ENCODE results near the gene CLCNKB.

Gene CLCNKB

DNA sequence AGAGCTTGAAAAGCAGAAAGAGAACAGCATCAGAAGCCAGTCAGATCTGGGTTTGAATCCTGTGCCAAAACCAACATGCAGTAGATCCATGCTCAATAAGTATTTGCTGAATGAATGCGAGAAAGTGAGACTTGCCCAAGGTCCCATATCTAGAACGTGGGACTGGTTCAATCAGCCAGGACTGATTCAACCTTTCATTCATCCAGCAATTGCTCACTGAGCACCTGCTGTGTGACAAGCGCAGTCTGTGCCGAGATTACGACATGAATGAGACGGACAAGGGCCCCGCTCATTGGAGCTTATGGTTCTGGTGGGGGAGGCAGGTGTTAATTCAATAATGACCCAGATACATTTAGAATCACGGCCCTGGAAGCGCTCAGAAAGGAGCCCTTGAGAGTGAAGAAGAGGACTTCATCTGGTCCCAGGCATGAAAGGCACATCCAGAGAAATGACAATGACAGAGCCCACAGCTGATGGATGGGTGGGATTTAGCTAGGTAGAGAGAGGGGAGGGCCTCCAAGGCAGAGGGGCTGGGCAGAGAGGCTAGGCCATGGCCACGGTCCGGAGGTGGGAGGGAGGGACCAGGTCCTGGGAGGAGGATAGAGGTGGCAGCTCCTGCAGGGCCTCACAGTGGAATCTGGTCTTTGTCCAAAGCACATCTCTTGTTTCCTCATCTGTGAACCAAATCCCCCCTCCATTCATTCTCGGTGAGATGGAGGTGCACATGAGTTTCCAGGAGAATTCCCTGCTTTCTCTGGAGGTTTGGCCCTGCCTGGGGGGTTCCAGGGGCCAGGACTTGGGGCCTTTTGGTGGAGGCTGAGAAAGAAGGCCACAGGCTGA lies 34.0 kb downstream of the CLCNKB start:
- TF ChIP-seq, protein P1, sequence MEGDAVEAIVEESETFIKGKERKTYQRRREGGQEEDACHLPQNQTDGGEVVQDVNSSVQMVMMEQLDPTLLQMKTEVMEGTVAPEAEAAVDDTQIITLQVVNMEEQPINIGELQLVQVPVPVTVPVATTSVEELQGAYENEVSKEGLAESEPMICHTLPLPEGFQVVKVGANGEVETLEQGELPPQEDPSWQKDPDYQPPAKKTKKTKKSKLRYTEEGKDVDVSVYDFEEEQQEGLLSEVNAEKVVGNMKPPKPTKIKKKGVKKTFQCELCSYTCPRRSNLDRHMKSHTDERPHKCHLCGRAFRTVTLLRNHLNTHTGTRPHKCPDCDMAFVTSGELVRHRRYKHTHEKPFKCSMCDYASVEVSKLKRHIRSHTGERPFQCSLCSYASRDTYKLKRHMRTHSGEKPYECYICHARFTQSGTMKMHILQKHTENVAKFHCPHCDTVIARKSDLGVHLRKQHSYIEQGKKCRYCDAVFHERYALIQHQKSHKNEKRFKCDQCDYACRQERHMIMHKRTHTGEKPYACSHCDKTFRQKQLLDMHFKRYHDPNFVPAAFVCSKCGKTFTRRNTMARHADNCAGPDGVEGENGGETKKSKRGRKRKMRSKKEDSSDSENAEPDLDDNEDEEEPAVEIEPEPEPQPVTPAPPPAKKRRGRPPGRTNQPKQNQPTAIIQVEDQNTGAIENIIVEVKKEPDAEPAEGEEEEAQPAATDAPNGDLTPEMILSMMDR (IDR thresholded peaks at IDR 0.05; ENCODE audit: insufficient read depth, missing control alignments) = no peak
- DNase-seq (ENCODE audit: insufficient read length, low spot score) (no peak), FAIRE-seq (no peak)

DNA sequence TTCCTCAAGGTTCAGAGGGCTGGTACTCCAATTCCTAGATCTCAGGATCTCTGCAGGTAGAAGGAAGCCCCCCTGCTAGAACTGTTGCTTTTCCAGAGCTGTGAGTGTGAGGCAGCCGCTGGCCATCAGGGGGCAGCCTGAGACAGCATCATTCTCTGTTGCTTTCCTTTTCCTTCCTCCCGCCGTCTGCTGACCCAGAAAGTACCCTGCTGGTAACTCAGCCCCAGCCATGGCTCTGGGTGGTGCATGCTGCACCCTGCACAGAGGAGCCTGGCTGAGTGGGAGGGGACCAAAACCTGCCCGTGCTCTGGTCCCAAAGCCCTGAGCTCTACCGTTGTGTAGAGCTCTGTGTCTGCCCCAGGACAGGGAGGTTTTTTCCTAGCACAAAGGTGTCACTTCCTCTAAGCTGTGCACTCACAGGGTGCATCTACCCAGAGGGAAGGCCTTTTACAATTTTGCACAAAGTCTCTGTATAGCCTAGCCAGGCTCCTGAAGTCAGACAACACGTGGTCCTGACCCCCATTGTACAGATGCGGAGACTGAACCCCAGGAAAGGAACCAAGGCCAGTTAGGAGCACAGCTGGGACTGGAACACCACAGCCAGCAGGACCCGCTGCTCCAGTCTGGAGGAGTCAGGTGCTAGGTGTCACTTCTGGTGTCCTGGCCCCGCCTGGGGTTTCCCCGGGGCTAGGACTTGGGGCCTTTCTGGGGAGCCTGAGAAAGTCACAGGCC lies 35.5 kb downstream of the CLCNKB start:
- FAIRE-seq (no peak), DNase-seq (ENCODE audit: insufficient read length, low spot score) (peak; percentile 36)
- TF ChIP-seq, protein P1 (IDR thresholded peaks at IDR 0.05; ENCODE audit: insufficient read depth, missing control alignments) = peak; percentile 93

DNA sequence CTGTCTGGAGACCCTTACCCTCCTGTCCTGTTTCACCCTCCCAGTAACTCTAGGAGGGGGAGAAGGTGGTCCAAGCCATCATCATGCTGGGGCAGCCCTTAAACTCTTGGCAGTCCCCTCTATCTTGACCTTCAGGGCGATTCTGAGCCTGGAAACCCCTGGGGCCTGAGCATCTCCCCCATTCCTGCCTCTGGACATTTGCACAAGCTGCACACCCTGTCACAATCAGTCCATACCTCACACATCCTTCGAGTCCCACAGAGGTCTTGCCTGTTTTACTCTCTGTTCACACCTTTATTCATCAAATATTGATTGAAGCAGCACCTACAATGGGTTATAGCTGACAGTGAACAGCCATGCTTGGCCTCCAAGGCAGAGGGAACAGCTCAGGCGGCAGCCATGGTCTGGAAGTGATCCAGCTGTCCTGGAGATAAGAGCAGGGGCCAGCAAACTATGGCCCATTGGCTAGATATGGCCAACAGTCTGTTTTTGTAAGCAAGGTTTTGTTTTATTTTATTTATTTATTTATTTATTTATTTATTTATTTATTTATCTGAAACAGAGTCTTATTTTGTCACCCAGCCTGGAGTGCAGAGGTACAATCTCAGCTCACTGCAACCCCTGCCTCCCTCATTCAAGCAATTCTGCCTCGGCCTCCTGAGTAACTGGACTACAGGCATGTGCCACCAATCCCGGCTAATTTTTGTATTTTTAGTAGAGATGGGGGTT lies 37.0 kb downstream of the CLCNKB start:
- TF ChIP-seq, protein P1 (IDR thresholded peaks at IDR 0.05; ENCODE audit: insufficient read depth, missing control alignments) = no peak
- DNase-seq (ENCODE audit: insufficient read length, low spot score) (no peak), FAIRE-seq (no peak)

DNA sequence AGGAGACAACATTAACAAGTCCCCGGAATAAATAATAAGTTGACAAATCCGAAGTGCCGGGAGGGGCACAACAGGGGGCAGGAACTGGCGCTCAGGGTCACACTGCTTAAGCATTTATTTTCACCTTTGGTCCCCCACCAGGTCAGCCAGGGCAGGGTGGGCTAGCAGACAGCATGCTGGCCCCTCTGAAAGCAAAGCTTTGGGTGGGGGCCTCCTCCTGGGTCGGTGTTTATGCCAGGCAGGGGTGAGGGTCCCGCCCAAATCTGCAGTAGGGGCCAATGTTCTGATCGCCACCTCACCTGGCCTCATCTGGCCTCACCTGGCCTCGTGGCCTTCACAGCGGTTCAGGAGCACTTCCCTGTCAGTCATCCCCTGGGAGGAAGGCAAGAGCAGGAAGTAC lies 38.1 kb downstream of the CLCNKB start:
- FAIRE-seq (no peak), DNase-seq (ENCODE audit: insufficient read length, low spot score) (no peak)
- TF ChIP-seq, protein P1 (IDR thresholded peaks at IDR 0.05; ENCODE audit: insufficient read depth, missing control alignments) = no peak

DNA sequence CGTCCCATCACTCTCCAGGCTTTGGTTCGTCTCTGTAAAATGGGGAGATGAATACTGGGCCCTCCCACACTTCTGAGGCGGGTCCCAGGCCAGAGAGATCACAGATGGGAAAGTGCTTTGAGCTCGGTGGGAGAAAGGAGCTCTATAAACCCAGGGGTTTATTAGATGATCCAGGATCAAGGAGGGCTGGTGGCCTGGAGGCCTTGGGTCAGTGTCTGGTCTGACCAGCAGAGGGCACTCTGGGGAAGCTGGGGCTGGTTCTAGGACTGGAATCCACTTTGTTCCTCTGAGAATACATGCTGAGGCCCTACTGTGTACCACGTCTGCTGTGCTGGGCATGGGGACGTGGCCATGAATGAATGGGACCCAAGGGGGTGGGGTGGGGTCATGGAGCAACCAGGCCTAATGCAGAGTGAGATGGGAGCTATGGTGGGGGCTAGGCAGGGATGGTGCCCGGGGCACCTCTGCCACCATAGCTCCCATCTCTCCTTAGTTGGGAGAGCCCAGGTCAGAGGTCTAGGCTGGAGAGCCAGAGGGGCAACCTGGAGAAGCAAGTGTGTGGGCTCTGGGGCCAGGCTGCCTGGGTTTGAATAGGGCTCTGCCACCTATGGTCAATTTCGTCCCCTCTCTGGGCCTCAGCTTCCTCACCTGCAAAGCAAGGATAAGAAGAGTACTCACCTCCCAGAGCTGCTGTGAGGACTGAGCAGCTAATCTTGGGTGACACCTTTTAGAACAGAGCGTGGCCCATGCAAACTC lies 38.9 kb downstream of the CLCNKB start:
- FAIRE-seq = no peak
- TF ChIP-seq, protein P1 (IDR thresholded peaks at IDR 0.05; ENCODE audit: insufficient read depth, missing control alignments) = peak; percentile 74
- peak; percentile 58 for DNase-seq (ENCODE audit: insufficient read length, low spot score)

DNA sequence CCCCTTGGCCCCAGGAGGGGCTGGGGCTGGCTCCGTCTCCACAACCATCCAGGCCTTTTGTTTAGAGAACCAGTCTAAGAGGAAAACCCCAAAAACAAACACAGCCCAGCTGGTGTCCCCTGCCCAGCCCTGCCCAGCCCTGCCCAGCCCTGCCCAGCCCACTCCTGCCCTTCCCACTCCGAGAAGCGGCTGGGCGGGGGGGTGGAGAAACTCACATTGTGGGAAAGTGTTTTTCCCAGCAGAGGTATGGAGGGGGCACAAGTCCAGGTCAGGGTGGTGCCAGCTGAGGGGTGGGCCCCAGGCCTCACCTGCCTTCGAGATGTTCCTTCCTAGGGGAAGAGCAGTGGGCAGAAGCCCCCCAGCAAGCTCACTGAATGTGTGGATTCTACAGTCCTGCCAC lies 39.9 kb downstream of the CLCNKB start:
- TF ChIP-seq, protein P1 (IDR thresholded peaks at IDR 0.05; ENCODE audit: insufficient read depth, missing control alignments) = no peak
- FAIRE-seq (no peak), DNase-seq (ENCODE audit: insufficient read length, low spot score) (no peak)

Data from D721Med (cell line).